HG03045 (cell line): ENCODE data around the gene TNFRSF9.
"Not testable (repeated sequence)": the region's sequence is repeated elsewhere in the genome, so short reads cannot be mapped to it uniquely, and the experiment has no call there.

Experiments used
- ATAC-seq: cut with Tn5 transposase; IDR thresholded peaks from one replicate; pipeline ENCODE4 v1.9.1; 2021; ENCODE audit warnings: mild to moderate bottlenecking, moderate library complexity; ENCODE audit not compliant: unreplicated experiment

Gene TNFRSF9

GRCh38 chr1:7940745-7941436 is at the start of gene TNFRSF9:
TSS of gene TNFRSF9 (minus strand) at chr1:7940839. CDS start at chr1:7939994, 845 bp downstream.
- ATAC-seq, result no peak

- ATAC-seq, result no peak
Observed at GRCh38 chr1:7989762-7990428, 49.3 kb upstream of the TNFRSF9 start.

GRCh38 chr1:7988576-7988975 is 47.9 kb upstream of the TNFRSF9 start:
- no peak for ATAC-seq

GRCh38 chr1:7987528-7987927 is 46.9 kb upstream of the TNFRSF9 start:
- ATAC-seq, result no peak

- ATAC-seq, result no peak
Observed at GRCh38 chr1:7985851-7986612, 45.4 kb upstream of the TNFRSF9 start.

- ATAC-seq, result no peak
Observed at GRCh38 chr1:7984811-7985210, 44.2 kb upstream of the TNFRSF9 start.

- ATAC-seq, result no peak
Observed at GRCh38 chr1:7983086-7983778, 42.6 kb upstream of the TNFRSF9 start.

GRCh38 chr1:7980984-7981383 is 40.3 kb upstream of the TNFRSF9 start:
- ATAC-seq, result no peak

GRCh38 chr1:7975212-7975865 is 34.7 kb upstream of the TNFRSF9 start:
- ATAC-seq, result no peak

- ATAC-seq, result no peak
Observed at GRCh38 chr1:7973086-7973485, 32.4 kb upstream of the TNFRSF9 start.

GRCh38 chr1:7972285-7972684 is 31.6 kb upstream of the TNFRSF9 start:
- no peak for ATAC-seq

GRCh38 chr1:7971024-7971423 is 30.4 kb upstream of the TNFRSF9 start:
- ATAC-seq, result no peak

GRCh38 chr1:7970246-7970645 is 29.6 kb upstream of the TNFRSF9 start:
- no peak for ATAC-seq

- no peak for ATAC-seq
Observed at GRCh38 chr1:7967651-7968050, 27.0 kb upstream of the TNFRSF9 start.

- no peak for ATAC-seq
Observed at GRCh38 chr1:7967196-7967595, 26.6 kb upstream of the TNFRSF9 start.

GRCh38 chr1:7964476-7964875 is 23.8 kb upstream of the TNFRSF9 start:
- no peak for ATAC-seq

- ATAC-seq, result not testable (repeated sequence)
Observed at GRCh38 chr1:7963841-7964240, 23.2 kb upstream of the TNFRSF9 start.

- ATAC-seq, result not testable (repeated sequence)
Observed at GRCh38 chr1:7963378-7963730, 22.7 kb upstream of the TNFRSF9 start.

- ATAC-seq, result no peak
Observed at GRCh38 chr1:7962636-7963377, 22.2 kb upstream of the TNFRSF9 start.

GRCh38 chr1:7962014-7962335 is 21.3 kb upstream of the TNFRSF9 start:
- peak; percentile 12 for ATAC-seq
